GM21825 (cell line): ENCODE results near the gene FMNL1.
A peak's percentile ranks its signal among the peaks of the same experiment; 100 is the strongest.

ENCODE experiments used
- ATAC-seq: cut with Tn5 transposase; IDR thresholded peaks from one replicate; pipeline ENCODE4 v1.9.1; 2021; ENCODE audit warnings: mild to moderate bottlenecking, moderate library complexity; ENCODE audit not compliant: unreplicated experiment

Gene FMNL1

DNA sequence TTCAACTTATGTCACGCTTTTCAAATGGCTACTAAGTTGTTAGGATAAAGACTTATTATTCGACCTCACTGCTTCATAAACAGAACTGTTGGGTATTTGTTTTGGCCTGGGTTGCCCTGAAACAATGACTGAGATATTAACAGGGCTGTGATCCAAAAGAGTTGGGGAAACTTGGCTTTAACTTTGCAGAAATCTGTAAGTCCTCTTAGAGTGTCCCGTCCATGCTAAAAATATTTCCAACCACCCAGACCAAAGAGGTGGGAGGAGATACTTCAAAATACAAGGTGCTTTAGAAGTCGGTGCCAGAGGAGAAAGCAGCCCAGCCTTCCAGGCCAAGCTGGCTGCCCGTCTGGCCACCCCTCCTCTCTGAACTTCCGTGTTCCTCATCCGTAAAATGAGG, 56.3 kb downstream of the FMNL1 start:
- no peak for ATAC-seq

DNA sequence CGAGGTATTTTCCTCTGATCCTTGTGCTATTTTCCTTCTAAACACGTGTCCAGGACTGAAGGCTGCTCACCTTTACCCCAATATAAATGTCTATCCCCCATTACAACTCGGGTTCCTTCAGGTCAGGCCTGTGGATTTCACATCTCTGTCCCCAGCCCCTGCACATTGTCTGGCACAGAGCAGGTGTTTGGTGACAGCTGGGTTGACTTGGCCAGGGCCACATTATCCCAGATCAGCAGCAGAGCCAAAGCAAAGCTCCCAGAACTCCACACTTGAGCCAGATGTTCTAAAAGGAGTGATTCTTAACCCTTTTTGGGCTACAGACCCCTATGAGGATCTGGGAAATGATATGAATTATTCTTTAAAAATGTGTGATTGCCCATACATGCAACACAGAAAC, 58.2 kb downstream of the FMNL1 start:
- ATAC-seq = no peak

DNA sequence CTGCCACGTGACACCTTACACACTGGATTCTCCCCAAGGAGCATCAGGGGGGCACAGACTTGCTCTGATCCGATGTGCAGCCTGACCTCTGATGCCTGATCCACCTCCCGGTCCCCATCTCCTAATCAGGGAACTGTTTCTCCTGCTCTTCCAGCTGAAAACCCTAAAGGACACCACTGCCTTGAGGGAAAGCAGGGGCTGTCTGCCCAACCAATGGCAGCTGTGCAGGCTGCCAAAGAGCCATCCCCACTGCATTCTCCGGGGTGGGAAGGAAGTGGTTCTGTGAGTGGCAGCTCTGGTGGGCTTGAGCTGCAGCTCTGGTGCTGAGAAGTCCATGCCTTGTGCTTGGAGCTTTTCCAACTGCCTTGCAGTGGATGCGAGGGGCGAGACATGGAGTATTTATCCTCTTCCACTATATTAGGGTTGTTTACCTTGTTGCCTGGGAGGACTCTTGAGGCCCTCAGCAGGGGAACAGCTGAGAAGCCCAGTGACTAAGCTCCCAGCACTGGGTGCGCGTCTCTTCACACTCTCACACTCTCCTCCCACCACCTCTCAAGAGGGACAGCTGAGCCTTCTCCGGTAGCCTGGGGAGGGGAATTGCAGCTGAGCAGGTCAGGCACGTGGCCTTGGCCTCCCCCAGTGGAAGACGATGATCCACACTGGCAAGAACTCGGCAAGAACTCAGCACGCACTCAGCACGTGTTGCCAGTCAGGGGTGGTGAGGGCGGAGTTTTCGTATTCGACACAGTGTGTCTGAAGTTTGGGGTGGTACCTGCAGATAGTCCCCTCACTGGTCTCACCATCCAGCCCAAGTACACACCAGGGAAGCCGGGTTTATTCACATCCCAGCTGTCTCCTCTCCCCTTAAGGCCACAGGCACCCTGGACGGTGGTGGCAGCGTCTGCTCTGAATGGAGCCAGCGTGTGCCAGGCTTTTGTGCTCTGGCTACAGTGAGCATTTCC, 61.3 kb downstream of the FMNL1 start:
- no peak for ATAC-seq

DNA sequence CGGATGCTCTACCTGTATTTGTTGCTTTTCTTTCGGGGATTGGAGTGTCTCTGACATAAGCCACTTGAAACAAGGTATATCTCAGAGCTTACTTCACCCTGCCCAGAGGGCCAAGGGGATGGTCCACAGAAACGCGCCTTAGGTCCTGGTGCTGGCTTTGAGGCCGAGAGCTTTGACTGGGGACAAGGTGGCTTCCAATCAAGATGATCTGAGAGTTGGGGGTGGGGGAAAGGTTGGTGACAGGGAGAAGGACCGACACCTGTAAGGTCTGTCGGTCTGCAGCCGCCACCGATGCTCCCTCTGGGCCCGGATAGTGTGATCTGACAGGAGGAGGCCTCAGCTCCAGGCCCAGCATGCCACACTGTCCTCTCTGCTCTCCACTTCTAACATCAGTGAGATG, 62.0 kb downstream of the FMNL1 start:
- ATAC-seq = no peak

DNA sequence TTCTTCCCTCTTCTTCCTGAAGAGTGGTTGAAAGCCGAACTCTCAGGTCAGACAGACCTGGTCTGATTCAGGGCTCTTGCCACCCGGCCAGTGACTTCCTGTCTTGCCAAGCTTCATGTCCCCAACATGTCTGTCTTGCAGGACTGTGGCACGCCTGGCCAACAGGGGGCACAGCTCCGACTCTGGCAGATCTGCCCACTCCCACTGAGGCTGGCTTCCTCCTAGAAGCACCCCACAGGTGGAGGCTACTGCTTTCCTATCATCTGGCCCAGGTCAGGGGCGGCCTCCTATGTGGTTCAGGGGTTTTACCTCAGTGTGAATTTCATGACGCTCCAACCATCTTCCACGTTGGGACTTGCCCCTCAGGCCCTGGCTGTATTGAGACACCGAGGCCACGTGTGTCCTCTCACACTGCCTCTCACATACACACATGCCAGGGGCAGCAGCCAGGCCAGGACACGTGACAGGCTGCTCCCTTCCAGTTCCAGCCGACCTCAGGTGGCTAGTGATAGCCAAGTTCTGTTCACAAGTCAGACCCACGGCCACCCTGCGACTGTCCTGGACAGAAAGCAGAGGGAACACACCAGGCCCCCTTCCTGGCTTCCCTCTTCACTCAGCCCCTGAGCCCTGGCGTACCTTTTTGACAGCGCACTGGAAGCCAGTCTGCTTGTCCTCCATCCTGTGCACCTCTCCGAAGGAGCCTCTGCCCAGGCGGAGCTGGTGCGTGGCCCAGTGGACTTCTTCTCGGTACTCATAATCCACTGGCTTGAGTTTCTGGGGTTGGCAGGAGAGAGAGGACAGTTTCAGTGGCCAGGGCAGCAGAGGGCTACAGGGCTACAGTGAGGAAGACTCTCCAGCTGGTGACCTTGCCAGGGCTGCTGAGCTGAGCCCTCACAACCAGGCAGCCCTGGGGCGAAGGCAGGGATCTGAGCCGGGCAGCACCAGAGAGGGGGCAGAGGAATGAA, 62.8 kb downstream of the FMNL1 start:
- ATAC-seq = no peak

DNA sequence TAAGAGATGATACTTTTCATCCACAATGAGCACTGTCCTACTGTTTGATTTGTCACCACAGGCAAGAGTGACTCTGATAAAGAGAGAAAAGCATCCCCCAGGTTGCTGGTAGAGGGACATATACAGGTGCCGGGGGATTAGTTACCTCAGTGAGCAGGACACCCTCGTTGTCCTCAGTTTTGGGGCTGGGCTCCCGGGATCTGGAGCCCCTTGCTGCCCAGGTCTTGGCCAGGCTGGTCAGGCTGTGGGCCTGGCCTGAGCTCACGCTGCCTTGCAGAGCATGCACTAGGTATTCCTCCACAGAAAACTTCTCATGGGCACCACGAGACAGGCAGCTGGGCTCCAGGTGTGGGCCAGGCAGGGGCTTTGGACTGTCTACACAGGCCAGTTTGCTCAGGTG, 64.6 kb downstream of the FMNL1 start:
- ATAC-seq = no peak

DNA sequence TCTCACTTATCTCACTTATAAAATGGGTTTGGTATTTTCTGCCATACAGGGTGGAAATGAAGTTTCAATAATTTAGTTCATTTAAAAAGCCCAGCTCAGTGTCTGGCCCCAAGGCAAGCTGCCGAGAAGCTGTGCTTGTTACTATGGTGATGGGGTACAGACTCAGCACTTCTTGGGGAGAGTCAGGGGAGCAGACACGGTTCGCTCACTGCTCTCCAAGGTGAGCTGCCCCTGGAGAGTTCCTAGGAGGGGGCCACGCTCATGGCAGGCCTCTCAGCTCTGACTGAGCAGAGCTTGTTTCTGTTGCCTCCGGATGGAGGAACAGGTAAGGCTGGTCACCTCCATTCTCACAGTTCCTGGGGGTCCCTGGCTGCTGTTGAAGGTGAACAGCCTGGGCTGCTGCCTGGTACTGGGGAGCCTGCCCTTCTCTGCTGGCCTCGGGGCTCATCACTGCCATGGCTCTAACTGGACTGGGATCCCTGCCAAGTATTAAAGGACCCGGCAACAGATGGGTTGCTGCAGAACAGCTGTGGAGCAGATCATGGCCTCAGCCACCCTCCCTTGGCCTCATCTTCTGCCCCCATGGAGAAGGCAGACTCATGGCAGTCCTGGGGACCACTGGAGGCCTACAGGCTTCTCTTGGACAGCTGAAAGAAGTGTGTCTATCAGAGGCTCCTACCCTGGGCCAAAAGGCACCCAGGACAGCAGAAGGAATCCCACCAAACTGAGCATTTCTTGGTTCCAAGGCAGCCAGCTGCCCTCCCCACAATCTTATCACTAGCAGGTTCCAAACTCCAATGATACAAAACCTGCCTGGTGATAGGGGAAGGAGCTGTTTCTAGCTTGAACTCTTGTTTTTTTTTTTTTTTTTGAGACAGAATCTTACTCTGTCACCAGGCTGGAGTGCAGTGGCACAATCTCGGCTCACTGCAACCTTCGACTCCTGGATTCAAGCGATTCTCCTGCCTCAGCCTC, 66.1 kb downstream of the FMNL1 start:
- no peak for ATAC-seq

DNA sequence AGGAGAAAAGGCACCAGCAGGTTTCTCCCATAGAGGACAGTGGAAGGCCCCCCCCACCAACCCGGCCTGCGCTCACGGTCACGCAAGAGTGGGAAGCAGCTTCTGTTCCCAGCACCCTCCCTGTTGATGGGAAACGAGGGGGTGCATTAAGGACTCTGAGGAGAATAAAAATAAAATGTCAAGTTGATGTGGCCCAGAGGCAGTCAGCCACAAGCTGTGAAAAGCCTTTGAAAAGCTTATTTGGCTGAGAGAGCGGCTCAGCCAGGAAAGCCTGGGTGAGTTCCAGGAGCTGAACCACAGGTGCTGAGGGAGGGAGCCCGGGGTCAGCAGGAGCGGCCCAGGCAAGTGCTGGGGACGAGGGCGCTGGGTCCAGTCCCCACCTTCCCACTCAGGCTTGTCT, 67.1 kb downstream of the FMNL1 start:
- ATAC-seq = no peak

DNA sequence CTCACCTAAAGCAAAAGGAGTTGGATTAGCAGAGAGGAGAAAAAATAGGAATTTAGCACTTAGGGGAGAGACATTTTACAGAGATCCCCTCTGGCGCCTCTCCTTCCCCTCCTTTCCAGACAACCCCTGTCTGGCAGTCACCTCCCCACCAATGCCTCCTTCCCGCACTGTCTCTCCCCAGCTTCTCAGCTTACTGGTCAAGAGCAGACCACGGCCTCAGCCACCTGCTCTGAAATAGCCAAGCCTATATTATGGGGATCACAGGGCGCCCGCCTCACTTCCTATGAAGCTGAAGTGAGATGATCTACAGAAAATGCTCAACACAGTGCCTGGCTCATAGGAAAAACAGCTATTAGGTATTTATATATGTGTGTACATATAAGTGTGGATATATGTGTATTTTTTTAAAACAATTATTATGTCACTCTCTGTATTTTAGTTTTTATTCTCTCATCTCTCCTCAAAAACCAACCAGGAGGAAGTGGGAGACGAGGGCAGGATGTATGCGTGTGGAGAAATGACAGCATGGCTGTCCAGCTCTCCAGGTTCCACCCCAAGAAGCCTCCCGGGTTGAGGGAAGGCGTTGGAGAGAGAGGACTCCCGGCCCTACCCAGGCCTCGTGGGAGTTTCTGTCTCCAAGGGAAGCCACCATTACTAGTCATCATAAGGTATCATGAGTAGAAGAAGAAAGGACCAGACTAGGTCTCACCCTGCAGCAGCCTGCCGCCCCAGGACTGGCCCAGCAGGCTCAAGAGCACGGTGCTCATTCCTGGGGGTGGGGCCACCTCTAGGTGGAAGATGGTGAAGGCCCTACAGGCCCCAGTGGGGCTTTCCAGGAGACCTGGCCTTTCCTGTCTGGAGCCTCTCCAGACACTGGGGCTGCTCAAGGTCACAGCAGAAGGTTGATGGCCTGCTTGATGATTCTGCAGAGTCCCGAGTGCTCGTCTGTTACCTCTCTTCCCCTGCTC, 67.9 kb downstream of the FMNL1 start:
- no peak for ATAC-seq

DNA sequence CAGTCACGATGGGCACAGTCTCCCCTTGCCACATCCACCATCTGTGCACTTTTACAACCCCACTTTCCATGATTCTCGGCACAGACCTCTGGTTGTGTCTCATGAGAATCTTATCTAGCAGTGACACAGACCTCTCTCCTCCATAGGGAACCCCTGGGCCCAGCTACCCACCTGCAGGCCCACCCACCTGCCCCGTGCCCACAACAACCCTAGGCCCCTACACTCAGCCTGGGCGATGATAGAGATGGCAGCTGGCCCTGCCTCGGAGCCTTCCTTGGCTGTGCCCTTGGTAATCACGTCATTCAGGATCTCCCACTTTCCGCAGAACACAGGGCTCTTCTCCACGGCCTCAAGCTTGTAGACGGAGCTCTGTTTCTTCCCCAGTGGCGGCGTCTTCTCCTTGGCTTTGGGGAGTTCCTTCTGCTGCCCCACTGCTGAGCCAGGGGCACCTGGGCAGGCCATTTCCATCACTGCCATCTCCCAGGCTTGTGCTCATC, 68.6 kb downstream of the FMNL1 start:
- ATAC-seq = no peak

DNA sequence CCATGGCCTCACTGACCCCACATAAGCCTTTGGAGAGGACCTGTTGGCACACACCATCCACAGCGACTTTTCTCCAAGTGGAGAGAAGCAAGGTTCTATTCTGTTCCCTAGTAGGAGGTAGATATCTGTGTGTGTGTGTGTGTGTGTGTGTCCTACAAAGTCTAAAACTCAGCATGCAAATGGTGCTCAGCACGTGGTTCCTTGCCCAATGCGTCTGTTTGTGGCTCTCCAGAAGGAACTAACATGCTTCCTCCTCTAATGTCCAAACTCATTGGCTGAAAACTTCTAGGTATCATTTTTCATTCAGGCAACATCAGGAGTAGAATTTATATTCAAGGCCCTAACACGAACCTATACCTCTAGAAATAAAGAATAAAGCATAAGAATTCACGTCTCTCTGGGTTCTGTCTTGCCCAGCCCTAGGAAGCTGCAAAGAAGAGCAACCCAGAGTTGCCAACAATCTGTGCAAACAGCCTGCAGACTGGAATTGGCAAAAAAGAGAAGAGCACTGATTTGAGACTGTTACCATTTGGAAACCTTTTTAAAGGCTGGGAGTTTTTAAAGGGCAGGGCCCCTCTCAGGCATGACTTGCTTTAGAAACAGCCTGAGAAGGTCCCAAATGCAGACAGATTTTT, 69.6 kb downstream of the FMNL1 start:
- ATAC-seq = no peak

DNA sequence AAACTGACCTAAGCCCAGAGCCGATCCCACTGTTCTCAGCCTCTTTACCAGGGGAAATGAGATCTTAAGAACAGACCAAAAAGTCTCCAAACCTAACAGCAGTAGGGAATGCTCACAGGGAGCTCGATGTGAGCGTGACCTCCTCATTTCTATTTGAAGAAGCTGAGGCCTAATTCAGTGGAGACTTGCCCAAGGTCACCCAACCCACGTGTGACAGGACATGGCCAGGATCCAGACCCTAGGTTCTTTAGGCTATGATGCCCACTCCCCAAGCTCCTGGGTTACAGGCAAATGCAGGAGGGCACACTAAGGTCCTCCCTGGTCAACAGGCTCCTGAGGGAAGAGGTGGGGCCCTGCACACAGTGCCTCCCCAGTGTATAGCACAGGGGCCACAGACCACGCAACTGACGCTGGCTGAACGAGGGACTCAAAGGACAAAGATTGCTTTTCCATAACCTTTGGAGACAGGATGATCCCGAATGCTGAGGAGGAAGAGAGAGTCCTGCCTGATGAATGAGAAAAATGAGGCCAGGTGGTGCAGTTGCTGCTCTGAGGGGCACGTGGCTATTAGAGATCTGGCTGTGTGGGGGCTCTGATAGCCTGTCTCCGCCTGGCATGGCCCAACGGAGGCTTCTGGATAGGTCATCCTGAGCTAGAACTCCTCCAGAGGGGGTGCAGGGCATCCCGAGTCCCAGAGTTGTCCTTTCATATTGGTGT, 71.2 kb downstream of the FMNL1 start:
- ATAC-seq = no peak

DNA sequence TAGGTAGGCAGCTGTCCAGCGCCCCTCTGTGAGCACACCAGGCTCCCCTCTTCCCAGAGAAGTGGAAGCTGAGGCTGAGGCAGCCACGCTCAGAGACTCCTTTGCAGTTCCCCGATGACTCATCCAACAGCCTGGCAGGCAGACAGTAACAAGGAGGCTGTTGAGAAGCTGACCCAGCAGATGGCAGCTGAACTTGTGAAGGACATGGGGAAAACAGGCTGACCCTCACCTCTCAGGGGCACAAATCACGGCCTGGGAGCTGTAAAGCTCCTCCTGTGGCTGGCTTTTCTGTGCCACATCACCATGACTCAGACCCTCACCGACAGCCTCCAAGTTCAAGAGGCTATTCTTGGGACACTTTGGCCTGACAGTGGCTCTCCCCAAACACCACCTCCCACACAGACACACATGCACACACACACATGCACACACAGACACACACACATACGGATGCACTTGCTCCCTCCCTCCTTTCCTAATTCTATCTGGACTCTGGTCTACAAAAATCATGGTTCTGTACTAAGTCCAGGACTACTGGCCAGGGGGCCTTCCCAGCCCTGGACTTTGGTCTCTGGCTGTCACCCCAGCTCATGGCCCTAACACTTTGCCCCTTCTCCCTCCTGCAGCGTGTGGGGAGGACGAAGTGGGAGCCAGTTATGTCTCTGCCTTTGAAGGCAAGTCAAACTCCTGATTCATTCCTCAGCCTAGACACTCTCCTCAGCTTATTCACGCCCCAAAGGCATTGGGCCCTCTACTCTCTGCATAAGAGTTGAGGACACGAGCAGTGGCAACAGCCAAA, 71.9 kb downstream of the FMNL1 start:
- ATAC-seq = no peak

DNA sequence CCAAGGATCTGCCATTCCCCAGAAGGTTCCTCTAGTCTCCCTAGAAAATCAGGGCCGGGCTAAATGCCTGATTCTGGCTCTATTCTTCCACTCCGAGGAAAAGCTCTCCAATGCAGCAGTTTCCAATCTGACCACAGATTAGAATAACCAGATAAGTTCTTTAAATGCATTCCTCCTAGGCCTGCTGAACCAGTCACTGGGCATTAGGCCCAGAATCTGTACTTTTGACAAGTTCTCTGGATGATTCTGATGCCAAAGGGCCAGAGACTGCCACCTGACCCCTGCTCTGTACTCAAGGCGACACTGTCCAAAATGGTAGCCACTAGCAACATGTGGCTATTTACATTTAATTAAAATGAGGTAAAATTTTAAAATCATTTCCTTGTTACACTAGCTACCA, 72.8 kb downstream of the FMNL1 start:
- ATAC-seq = no peak

DNA sequence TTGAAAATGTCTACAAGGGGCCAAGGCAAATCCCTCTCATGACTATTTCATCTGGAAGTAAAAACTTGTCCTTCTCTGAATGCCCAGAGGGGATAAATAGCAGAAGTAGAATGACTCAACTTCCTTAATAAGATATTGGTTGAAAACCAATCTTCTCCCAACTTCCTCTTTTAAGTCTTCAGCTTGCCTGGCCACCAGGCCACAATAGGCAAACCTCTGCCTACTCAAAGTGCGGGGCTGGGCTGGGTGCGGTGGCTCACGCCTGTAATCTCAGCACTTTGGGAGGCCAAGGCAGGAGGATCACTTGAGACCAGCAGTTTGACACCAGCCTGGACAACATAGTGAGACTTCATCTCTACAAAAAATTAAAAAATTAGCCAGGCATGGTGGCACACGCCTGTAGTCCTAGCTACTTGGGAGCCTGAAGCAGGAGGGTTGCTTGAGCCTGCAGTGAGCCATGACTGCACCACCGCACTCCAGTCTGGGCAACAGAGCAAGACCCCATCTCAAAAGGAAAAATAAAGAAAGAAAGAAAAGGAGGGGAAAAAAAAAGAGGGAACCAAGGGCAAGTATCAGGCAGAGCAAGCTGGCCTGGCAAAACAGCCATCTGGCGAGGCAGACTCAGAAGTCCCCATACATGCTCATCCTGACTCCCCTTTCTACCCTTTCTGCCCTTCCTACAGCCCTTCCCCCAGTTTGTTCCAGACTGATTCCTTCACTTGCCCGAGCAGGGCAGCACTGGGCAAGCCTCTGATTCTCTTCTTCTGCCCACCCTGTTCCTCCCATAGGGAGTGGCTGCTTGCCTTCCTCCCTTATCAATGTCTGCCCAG, 74.5 kb downstream of the FMNL1 start:
- peak; percentile 32 for ATAC-seq

DNA sequence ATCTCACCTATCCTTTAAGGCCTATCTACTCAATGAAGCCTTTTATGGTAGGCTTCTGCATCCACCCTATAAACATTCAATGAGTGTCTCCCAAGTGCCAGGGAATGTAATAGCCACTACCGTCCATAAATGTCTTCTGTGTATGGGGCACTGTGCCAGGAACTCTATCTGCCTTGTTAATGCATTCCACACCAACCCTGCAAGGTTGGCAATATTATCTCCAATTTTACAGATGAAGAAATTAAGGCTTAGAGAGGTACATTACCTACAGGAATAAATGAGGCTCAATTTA, 75.1 kb downstream of the FMNL1 start:
- ATAC-seq = no peak
